SH-SY5Y (cell line): ENCODE results near the gene SEC63.

Experiments
- GATA2 ChIP-seq: IDR thresholded peaks from 2 replicates; pipeline ENCODE4 v1.6.1; 2011; ENCODE audit warnings: mild to moderate bottlenecking, low read depth, low read length
- GATA3 ChIP-seq: IDR thresholded peaks from 2 replicates; pipeline ENCODE4 v1.6.1; 2011; ENCODE audit warnings: low read depth, mild to moderate bottlenecking, low read length, moderate library complexity

The SEC63 gene

DNA sequence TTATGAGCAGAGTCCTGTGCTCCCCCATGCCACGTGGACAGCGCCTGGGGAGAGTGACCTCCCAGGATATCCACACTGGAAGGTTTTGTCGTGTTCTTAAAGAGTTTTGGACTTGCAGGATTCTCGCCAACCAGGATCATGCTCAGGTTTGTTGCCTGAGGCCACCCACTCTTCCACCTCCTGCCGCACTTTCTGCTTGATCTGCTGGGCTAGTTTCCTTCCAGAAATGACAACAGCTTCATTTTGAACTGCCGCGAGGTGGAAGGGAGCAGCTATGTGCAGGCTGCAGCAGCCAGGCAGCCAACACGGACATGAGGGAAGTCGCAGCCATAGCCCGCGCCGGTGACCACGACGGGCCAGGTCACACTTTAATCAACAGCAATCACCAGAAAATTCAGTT is 27.7 kb upstream of the SEC63 start:
- TF ChIP-seq GATA2 (no peak), GATA3 (no peak)

DNA sequence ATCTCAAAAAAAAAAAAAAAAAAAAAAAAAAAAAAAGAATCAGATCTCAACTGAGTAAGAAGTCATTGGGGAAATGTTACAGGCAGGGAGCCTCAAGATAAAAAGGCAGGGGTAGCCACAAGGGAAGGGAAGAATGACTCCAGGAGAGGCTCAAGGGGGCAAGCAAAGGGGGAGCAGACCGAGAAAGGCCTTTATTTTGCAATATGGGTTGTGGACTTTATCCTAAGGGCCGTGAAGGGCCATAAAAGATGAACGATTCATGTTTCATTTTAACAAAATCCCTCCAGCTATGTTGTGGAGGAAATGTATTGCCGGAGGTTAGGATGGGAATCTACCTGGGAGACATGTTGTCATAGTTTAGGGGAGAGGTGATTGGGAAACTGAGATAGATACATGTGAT is 25.8 kb upstream of the SEC63 start:
- TF ChIP-seq GATA3 = no peak
- TF ChIP-seq GATA2 = no peak

DNA sequence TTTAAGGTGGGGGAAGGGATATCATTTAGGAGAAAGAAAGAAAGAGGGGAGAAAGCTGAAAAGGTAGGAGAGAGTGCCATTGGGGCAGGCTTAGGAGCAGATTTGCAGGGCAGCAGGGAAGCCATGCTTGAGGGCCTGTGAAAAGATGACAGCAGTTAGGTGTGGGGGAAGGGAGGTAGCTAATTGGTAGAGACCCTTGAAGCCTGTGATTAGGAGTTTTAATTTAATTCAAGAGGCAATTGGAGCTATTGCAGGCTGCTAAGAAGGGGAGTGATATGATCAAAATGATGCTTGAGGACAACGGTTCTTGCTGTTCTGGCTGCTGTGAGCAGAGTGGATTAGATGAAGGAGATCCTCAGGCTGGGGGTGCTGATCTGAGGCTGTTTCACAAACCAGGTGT is 24.5 kb upstream of the SEC63 start:
- TF ChIP-seq GATA3 (no peak), GATA2 (no peak)

DNA sequence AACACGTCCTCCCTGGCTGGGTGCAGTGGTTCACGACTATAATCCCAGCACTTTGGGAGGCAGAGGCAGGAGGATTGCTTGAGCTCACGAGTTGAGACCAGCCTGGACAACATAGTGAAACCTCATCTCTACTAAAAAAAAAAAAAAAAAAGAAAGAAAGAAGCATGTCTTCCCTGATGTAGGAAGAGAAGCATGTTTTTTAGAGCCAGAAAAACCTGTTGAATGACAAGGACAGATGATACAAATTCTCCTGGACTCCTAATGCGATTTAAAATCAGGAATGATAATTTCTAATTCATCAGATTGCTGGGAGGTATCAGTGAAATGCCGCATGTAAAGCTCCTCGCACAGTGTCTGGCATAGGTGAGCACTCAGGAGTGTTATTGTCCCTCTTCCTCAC is 23.7 kb upstream of the SEC63 start:
- TF ChIP-seq GATA2 (no peak), GATA3 (no peak)

DNA sequence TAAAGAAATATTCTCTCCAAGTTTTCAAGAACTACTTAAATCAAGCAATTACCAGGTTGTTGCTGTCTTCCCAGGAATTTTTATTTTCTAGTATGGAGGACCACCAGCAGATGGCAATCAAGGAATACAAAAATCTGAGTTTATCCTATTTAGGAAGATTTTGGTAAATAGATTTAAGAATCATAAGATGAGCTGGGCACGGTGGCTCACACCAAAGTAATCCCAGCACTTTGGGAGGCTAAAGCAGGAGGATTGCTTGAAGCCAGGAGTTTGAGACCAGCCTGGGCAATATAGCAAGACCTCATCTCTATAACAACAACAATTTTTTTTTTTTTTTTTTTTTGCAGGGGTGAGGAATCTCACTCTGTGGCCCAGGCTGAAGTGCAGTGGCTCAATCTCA is 19.3 kb upstream of the SEC63 start:
- TF ChIP-seq GATA3 (no peak), GATA2 (no peak)

DNA sequence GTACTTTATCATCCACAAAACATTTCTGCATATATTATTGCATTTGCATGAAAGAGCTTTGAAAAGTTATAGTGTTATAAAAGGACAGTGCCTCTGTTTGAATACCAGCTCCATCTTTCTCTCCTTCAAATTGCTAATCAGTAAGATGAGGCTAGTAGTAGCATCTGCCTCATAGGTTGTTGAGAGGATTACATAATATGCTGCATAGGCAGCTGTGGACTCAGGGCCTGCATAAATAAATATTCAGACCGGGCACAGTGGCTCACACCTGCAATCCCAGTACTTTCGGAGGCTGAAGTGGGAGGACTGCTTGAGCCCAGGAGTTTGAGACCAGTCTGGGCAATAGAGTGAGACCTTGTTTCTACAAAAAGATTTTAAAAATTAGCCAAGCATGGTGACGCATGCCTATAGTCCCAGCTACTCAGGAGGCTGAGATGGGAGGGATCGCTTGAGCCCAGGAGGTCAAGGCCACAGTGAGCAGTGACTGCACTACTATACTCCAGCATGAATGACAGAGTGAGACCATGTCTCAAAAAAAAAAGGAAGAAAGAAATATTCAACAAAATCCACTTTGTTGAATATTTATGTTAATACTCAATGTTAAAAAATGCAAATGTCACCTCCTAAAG is 18.3 kb upstream of the SEC63 start:
- TF ChIP-seq GATA3 = no peak
- no peak for TF ChIP-seq GATA2

DNA sequence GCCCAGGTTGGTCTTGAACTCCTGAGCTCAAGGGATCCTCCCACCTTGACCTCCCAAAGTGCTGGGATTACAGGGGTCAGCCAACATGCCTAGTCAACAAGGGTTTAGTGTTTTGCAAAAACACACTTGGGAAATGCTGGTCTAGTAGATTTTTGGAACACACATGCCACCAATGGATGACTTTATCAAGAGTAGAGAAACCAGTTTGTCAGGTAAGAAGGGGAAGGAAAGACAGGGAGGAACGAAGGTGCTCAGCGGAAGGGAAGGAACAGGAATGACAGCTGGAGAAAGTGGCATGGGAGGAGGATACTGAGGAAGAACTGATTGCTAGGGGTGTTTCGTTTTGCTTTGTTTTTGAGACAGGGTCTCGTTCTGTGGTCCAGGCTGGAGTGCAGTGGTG is 15.6 kb upstream of the SEC63 start:
- TF ChIP-seq GATA2 (no peak), GATA3 (no peak)

DNA sequence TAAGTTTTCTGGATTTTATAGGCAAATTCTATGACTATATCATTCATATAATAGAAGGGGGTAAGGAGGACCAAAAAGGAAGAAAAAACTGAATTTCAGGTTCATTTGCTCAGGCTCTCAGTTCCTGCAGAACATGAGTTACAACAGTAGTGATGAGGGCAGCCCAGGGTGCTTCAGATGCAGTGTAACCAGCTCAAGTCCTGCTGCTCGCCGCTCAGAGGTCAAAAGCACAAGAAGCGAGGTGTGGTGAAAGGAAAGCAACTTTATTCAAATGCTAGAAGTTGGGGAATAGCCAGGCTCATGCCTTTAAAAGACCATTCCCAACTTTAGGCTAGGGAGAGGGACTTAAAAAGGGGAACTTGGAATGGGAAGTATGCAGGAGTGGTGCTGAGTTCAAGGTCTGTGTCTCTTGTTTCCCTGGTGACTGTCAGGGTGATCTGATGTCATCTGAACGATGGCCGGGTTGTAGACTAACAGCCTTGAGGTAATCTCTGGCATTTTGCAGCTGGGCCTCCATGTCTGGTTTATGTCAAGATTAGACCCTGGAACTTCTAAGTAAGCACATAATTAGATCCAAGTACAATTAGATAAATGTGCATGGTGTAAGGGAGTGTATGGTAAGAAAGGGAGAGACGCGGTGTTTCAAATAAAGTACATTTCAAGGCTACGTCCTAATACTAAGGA is 14.5 kb upstream of the SEC63 start:
- TF ChIP-seq GATA2 = peak; percentile 27; the same call in 1 of the 2 replicates
- no peak for TF ChIP-seq GATA3

DNA sequence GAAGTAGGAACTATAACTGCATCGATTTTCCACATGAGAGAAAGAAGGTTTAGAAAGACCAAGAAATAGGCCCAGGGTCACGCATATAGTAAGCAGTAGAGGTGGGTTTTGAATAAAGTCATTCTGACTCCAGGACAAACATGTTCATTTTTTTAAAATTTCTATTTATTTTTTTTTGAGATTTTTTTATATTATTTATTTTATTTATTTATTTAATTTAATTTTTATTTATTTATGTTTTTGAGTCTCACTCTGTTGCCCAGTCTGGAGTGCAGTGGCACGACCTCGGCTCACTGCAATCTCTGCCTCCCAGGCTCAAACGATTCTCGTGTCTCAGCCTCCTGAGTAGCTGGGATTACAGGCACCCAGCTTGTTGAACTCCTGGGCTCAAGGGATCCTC is 13.2 kb upstream of the SEC63 start:
- no peak for TF ChIP-seq GATA3
- TF ChIP-seq GATA2 = no peak

DNA sequence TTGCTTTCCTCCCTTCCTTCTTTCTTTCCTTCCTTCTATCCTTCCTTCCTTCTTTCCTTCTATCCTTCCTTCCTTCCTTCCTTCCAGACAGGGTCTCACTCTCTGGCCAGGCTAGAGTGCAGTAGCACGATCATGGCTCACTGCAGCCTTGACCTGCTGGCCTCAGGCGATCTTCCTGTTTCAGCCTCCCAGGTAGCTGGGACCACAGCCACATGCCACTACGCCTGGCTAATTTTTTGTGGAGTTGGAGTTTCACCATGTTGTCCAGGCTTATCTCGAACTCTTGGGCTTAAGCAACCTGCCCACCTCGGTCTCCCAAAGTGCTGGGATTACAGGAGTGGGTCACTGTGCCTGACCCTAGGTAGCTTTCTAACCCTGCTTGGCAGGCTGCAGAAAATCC is 12.2 kb upstream of the SEC63 start:
- TF ChIP-seq GATA2 (no peak), GATA3 (no peak)

DNA sequence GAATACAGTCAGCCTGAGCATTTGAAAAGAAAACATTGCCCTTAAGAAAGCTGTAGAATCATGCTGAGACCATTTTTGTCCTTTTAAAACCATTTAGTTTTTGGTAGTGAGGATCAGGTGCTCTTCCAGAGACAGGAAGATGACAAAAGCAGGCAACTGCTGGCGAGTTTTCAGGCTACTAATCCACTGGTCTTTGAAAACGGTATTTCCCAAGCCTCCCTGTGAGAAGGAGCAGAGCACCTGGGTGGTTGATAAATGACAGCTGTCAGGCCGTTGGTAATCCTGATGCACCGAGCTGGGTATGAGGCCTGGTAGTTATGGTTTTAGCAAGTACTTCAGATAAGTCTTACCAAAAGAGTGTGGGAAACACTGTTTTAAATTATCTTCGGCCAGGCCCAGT is 10.1 kb upstream of the SEC63 start:
- TF ChIP-seq GATA3 (no peak), GATA2 (no peak)

DNA sequence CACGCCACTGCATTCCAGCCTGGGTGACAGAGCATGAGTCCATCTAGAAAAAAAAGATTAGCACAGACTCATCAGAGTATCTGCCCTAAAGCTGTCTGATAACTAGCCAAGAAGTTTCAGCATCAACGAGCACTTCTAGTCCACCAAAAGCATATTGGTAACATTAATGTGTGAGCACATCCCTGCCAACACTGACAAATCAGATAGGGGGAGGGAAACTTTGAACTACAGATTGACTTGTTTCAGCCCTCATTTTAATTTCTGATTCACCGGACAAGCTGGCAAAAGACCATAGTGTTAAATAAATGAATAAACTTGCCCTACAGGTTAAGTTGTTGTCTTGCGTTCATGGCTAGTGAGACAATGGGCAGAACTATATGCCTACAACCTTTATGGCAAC is 7.7 kb upstream of the SEC63 start:
- TF ChIP-seq GATA2 = no peak
- TF ChIP-seq GATA3 = no peak

DNA sequence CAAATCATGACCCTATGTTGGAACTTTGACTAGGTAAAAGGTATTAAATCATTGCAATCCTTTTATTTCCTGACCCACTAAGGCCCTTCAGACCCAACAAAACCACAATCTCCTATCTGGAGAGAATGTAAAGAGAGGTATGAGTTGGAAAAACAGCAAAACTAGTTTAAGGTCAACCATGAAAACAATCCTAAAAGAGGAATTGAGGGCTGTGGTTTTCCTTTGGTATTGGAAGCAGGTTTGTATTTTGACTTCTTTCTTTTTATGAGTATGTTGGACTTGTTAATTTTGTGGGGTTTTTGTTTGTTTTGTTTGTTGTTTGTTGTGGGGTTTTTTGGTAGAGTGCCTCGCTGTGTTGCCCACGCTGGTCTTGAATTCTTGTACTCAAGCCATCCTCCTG is 4.7 kb upstream of the SEC63 start:
- TF ChIP-seq GATA3 (no peak), GATA2 (no peak)

DNA sequence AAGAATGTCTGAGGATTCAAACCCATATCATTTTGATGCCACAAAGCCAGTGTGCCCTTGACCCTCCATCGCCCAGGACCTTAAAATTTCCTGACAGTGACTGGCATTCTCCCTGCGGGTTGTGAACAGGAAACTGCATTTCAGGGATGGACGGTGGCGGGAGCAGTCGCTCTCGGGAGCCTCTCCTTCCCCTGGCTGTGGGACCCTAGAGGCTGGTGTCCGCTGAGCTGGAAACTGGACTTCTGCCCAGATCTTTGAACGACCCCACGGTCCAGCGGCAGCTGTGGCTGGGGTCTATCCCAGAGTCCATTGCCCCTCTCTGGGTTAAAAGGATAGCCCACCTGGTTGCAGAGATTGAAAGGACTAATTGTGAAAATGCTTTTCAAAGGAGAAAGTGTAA is 1.4 kb upstream of the SEC63 start:
- TF ChIP-seq GATA2 (no peak), GATA3 (no peak)

DNA sequence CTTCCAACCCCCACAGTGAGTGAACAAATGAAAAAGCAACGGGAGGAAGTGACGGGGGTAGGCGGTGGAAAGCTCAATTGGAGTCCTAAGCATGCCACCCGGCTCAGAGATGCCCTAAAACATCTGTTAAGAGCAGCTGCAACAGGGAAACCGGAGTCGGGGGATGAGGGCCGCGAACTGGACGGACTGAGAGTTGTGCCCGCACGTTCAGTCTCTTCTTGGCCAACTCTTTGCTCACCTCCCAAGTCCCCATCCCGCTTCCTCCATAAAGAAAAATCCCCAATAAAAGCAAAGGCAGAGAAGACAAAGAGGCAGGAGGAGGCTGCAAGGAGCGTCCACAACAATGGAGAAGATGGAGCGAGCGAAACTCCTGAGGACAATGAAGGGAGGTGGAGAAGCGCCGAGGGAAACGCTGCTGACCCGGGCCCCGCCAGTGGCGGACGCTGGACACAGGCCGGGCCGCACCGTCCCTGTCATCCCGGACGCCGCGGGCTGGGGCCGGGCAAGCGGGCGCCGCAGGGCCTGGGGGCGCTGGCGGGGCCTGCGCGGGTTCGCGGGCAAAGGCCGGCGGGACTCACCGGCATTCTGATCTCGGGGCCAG is 600 bp downstream of the SEC63 start:
- no peak for TF ChIP-seq GATA2
- no peak for TF ChIP-seq GATA3

DNA sequence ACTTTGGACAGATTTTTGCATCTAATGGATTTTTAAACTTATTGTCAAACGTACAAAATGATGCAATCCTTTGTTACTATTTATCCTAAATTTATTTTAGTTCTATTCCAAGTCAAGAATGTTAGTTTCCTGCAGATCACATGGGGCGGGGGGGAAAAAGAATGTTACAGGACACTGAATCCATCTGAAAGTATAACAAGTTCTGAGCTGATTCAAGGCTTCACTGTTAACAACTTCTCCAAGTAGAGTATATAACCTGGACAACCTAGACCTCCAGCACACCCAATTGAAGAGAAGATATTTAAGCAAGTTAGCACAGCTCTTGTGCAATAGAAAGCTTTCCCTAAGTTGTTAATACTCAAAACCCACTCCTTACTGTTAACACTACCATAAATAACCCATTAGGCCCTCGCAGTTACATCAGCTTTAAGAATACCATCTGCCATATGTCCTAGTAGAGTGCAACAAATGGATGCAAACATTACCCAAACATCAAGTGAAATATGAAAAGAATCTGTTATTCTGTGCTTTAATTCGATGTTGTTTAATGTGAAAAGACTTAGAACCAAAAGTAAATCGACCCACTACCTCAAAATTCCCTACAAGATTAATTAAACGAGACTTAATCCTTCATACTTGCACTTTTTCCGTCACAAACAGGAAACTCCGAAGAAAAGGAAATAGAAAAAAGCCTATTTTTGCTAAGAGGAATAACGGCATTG is 1.3 kb downstream of the SEC63 start:
- TF ChIP-seq GATA2 = no peak
